ENCODE measurements around the gene SHOC2.

GRCh38 chr10:110931769-110932381 is 12.5 kb downstream of the SHOC2 start:
- no peak for TF ChIP-seq CTCF (conservative IDR thresholded peaks at IDR 0.05; ENCODE audit: low read depth, low read length)
- TF ChIP-seq EZH2phosphoT487 (IDR thresholded peaks at IDR 0.05; ENCODE audit: borderline replicate concordance, low read length) = no peak

Data from PC-3 (cell line).